ENCODE results near the gene RFX1. TPM values are rescaled to one million over a fixed set of nuclear protein-coding genes. Genes with fewer than 3 reads are reported as not detected.
"Not testable (repeated sequence)": the region's sequence is repeated elsewhere in the genome, so short reads cannot be mapped to it uniquely, and the experiment has no call there.

Gene RFX1
- total RNA-seq, 2 donors from 2014 or later: 9.2 to 12.7 TPM

DNA sequence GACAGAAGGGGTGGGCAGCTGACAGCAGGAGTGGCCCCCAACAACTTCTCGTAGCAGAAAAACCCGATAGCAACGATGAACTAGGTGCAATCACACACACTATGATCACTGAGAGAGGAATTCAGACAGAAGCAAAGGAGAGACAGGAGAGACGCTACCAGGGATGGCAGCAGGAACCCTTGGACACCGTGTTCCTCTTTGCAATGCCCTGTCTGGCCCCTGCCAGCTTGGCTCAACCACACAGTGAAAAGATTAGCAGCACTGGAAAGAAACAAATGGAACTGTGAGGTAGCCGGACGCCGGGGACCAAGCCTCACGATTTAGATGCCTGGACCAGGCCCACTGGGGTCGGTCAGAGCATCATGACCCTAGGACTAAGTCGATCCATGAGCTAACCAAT, 30.2 kb downstream of the RFX1 start:
- Histone ChIP-seq H3K27me3 (replicated peaks; ENCODE audit: insufficient read depth) (no peaks in the 10 kb centered on the region), H3K9me3 (no peaks in the 10 kb centered on the region), H3K4me1 (replicated peaks) (peaks cover 7% of the 10 kb centered on the region), H3K36me3 (no peaks in the 10 kb centered on the region), H3K27ac (no peak overlapping the region), H3K4me3 (no peak overlapping the region)
- no peak for DNase-seq (ENCODE audit: low spot score)
- intact Hi-C loops (cut with DNase I): no loop called here
- WGBS: 78% methylated on average over 11 of the region's 11 CpGs
- TF ChIP-seq CTCF (IDR thresholded peaks at IDR 0.05) (no peak), POLR2AphosphoS5 (IDR thresholded peaks at IDR 0.05) (no peak), POLR2A (IDR thresholded peaks at IDR 0.05) (no peak)

- DNase-seq (ENCODE audit: low spot score): peak; percentile 78
- H3K36me3 ChIP-seq: peaks cover 2 to 5% of the 10 kb centered on the region in 2 donors
- H3K4me1 ChIP-seq (replicated peaks): peaks cover 1% of the 10 kb centered on the region
- WGBS: 29% methylated on average over 12 of the region's 12 CpGs
- no peaks in the 10 kb centered on the region for H3K27me3 ChIP-seq (replicated peaks; ENCODE audit: insufficient read depth)
- intact Hi-C loops (cut with DNase I): no loop called here
- H3K4me3 ChIP-seq: no peak overlapping the region
- TF ChIP-seq POLR2AphosphoS5 (IDR thresholded peaks at IDR 0.05) (peak; percentile 81), POLR2A (IDR thresholded peaks at IDR 0.05) (no peak)
- no peaks in the 10 kb centered on the region for H3K9me3 ChIP-seq
- H3K27ac ChIP-seq: no peak overlapping the region
These were observed 32.0 kb downstream of the RFX1 start for GRCh38 chr19:13974073-13974472.

DNA sequence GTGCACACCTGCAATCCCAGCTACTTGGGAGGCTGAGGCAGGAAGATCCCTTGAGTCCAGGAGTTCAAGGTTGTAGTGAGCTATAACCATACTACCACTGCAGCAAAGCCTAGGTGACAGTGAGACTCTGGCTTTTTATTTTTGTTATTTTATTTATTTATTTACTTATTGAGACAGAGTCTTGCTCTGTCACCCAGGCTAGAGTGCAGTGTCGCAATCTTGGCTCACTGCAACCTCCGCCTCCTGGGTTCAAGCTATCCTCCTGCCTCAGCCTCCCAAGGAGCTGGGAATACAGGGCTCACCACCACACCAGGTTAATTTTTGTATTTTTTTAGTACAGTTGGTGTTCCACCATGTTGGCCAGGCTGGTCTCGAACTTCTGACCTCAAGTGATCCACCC, 32.6 kb downstream of the RFX1 start:
- H3K9me3 ChIP-seq; DNase-seq (ENCODE audit: low spot score); intact Hi-C loops (cut with DNase I); H3K36me3 ChIP-seq; H3K4me1 ChIP-seq (replicated peaks); H3K27ac ChIP-seq; H3K4me3 ChIP-seq; H3K27me3 ChIP-seq (replicated peaks; ENCODE audit: insufficient read depth): not testable (repeated sequence)
- WGBS: 95% methylated on average over 3 of the region's 3 CpGs

GRCh38 chr19:13972368-13973155, 33.6 kb downstream of the RFX1 start:
- Histone ChIP-seq H3K9me3 (no peaks in the 10 kb centered on the region), H3K36me3 (peaks cover 5 to 18% of the 10 kb centered on the region in 2 donors), H3K4me1 (replicated peaks) (no peaks in the 10 kb centered on the region), H3K27me3 (replicated peaks; ENCODE audit: insufficient read depth) (no peaks in the 10 kb centered on the region), H3K27ac (no peak overlapping the region), H3K4me3 (no peak overlapping the region)
- WGBS: 92% methylated on average over 37 of the region's 37 CpGs
- DNase-seq (ENCODE audit: low spot score): no peak
- intact Hi-C loops (cut with DNase I): no loop called here
- TF ChIP-seq POLR2A (IDR thresholded peaks at IDR 0.05): no peak
- TF ChIP-seq POLR2AphosphoS5 (IDR thresholded peaks at IDR 0.05): no peak
- TF ChIP-seq CTCF (IDR thresholded peaks at IDR 0.05): no peak

GRCh38 chr19:13971868-13972267, 34.3 kb downstream of the RFX1 start:
- WGBS: 60% methylated on average over 15 of the region's 15 CpGs
- H3K36me3 ChIP-seq: peaks cover 5 to 21% of the 10 kb centered on the region in 2 donors
- H3K27me3 ChIP-seq (replicated peaks; ENCODE audit: insufficient read depth); H3K27ac ChIP-seq; H3K4me1 ChIP-seq (replicated peaks); H3K4me3 ChIP-seq; intact Hi-C loops (cut with DNase I); H3K9me3 ChIP-seq; DNase-seq (ENCODE audit: low spot score): not testable (repeated sequence)

DNA sequence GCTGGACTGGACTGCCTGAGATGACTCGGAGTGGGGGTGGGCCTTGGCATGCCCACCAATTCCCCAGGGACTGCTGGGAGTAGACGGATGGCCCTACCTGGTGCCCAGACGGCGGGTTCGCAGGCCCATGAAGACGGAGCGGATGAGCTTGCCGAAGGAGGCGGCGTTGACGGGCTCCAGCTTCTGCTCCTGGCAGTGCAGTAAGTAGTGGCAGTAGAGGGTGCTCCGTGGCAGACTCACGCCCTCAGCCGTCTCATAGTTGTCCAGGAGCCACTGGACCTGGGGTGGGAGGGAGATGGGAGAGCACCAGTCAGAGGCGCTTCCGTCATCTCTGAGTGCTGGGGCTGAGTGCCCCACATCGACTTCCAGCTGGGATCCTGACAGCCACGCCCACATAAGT, 36.2 kb downstream of the RFX1 start:
- no peak for DNase-seq (ENCODE audit: low spot score)
- 88% methylated on average over 18 of the region's 18 CpGs for WGBS
- intact Hi-C loops (cut with DNase I): no loop called here
- Histone ChIP-seq H3K27ac (no peak overlapping the region), H3K27me3 (replicated peaks; ENCODE audit: insufficient read depth) (no peaks in the 10 kb centered on the region), H3K4me1 (replicated peaks) (no peaks in the 10 kb centered on the region), H3K9me3 (no peaks in the 10 kb centered on the region), H3K36me3 (peaks cover 8 to 28% of the 10 kb centered on the region in 2 donors), H3K4me3 (no peak overlapping the region)
- TF ChIP-seq POLR2A (IDR thresholded peaks at IDR 0.05) (no peak), CTCF (IDR thresholded peaks at IDR 0.05) (no peak), POLR2AphosphoS5 (IDR thresholded peaks at IDR 0.05) (no peak)
